ENCODE results near the gene RADIL.

- no peak for TF ChIP-seq CTCF (IDR thresholded peaks at IDR 0.05)
- TF ChIP-seq POLR2A (IDR thresholded peaks at IDR 0.05): no peak
Observed at GRCh38 chr7:4873071-4873944, 10.2 kb downstream of the RADIL start.

Measured in uterus (tissue), 2 donors.